Right ventricle myocardium superior (tissue), 1 donor: ENCODE data around the gene LEFTY2. TPM values are rescaled to one million over a fixed set of nuclear protein-coding genes. Genes with fewer than 3 reads are reported as not detected.
"Not testable (repeated sequence)": the region's sequence is repeated elsewhere in the genome, so short reads cannot be mapped to it uniquely, and the experiment has no call there.

Experiments
- ATAC-seq: fragments of 200-7000 bp; cut with Tn5 transposase; one replicate; pipeline ENCODE4 v1.9.1; 2020; ENCODE audit warnings: mild to moderate bottlenecking; ENCODE audit not compliant: poor library complexity
- DNase-seq: peaks from one replicate; pipeline ENCODE4 v3.0.0-alpha.2; 2020
- intact Hi-C: fragments of 100-400 bp; cut with DNase I; formaldehyde crosslinking; loops from one replicate; pipeline ENCODE4 v1.11.2; 2022
- total RNA-seq: library from RNA; stranded (reverse); fragmentation: NEBNext Ultra II Directional; extraction: Animal tissue kit (Norgen Biotek cat#: 25700); gene quantifications from one replicate; pipeline ENCODE4 v1.2.1, GENCODE V29; 2021
- donor health status: DM: no; HTN: yes; CAD: no; lungs with severe emphysema.

LEFTY2 gene
- total RNA-seq, 1 donor from 2014 or later: 0.24 TPM

DNA sequence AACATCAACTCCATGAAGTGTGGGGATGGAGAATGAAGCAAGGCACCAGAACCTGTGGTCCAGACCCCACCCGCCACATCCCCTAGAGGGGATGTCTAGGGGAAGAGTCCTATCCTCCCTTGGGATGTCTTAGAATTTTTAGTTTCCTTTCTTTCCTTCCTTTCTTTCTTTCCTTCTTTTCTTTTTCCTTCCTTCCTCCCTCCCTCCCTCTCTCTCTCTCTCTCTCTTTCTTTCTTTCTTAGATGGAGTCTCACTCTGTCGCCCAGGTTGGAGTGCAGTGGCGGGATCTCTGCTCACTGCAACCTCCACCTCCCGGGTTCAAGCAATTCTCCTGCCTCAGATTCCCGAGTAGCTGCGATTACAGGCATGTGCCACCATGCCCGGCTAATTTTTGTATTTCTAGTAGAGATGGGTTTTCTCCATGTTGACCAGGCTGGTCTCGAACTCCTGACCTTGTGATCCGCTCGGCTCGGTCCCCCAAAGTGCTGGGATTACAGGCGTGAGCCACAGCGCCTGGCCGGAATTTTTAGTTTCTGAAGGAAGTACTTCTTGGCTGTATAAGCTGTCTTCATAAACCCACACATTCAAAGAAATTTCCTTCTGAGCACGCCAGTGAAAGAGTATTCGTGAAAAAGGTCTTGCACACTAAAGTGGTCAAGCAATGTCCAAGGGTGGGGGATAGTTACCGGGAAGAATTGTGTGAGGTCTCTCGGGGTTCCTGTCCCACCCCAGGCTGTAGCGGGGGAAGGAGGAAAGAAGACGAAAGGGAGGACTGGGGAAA, 20.8 kb upstream of the LEFTY2 start:
- no peak for DNase-seq
- intact Hi-C loops: no loop called here

DNA sequence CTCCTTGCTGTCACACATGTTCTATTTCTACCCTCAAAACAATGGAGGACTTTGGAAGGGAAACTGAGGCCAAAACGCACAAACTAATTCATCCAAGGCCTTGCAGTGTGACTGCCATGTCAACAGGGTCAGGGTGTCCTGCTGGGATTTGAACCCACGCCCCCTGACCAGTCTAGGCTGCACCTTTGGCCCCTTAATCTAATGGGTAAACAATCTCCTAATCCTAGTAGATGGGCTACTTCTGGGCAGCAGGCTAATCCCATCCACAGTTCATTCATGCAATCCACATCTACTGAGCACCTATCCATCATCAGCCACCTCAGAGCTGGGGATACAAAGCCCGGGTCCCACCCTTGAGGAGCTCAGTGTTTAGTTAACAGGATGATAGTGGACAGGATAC, 17.0 kb upstream of the LEFTY2 start:
- DNase-seq (no peak), ATAC-seq (no peak)
- intact Hi-C loops: no loop called here

More for the DNA sequence above, 20.8 kb upstream of the LEFTY2 start:
- ATAC-seq: no peak

DNA sequence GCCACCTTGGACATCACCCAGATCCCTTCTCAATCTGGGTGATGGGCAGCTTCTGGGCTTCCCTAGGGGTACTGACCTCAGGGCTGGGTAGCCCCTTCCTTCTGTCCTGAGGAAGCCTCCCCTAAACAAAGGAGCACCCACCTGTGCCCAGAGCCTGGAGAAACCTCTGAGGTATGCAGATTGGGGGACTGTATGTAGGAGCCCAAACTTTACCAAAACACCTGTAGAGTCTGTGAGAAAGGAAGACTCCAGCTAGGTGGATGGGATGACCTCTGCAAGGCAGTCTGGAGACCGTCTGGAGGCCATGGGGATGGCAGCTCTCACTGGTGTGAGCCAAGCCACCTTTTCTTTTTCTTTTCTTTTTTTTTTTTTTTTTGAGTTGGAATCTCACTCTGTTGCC, 13.7 kb upstream of the LEFTY2 start:
- intact Hi-C loops: no loop called here
- ATAC-seq (no peak), DNase-seq (no peak)

DNA sequence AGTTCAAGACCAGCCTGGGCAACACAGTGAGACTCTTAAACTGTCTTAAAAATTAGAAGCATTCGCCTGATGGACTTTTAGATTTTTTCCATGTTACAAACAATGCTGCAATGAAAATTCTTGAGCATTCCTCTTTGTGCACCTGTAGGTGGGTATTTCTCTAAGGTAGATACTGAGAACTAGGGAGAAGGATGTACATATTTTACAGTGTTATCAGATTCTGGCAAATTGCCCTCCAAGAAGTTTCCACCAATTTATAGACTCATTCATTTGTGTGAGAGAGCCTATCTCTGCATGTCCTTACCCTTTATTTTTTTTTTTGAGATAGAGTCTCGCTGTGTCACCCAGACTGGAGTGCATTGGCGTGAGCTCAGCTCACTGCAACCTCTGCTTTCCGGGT, 12.3 kb upstream of the LEFTY2 start:
- intact Hi-C loops: no loop called here
- no peak for ATAC-seq
- no peak for DNase-seq

DNA sequence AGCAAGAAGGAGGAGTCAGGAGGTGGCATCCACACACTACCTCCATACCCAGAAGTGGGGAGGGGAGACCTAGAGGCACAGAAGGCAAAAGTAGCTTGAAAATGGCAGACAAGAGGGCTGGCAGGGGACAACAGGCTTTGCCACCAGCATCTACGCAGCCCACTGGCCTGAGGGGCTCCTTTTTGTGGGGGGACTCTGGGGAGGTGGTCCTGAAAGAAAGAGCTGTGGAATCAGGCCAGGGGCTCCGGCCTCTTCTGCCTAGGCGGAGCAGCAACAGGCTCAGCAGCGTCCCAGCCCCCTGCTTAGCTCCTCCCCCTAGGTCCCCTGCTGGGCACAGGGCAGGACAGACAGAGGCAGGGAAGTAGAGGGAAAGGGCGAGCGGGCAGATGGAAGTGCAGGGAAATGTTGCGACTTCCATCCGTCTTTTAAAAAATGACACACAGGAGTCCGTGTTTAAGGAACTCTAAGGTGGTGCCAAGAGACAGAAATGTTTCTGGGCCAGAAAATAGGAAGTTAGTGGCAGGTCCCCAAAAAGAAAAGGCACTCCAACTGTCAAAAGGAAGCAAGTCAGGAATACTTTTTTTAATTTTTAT, 10.0 kb upstream of the LEFTY2 start:
- intact Hi-C loops: no loop called here
- ATAC-seq (no peak), DNase-seq (no peak)

DNA sequence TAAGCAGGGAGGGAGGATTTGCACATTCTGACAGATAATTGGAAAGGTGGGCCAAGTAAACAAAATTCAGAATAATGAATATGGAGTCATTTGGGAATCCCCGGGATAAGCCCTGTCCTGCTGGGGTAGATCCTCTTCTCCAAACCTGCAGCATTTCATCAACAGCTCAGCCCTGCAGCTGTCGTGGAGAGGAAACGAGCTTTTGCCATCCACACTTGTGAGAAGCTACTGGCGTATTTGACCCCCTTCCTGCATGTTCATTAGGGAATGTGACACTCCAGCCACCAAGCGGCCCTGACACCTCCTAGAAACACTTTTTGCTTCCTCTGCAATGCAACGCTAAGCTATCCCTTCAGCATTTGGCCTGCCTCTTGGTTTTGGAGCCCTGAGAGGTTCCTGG, 8.0 kb upstream of the LEFTY2 start:
- intact Hi-C loops: no loop called here
- ATAC-seq: no peak
- DNase-seq: no peak

DNA sequence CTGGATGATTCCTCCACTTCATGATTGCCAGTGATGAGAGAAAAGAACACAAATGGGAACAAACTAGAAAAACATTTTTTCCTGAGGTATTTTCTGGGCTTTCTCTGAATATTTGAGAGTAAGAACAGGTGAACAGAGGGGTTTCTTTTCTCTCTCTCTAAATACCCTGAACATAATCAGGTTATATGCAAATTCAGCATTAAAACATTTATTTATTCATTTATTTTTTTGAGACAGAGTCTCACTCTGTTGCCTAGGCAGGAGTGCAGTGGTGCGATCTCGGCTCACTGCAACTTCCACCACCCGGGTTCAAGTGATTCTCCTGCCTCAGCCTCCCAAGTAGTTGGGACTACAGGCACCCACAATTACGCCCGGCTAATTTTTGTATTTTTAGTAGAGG, 5.8 kb upstream of the LEFTY2 start:
- ATAC-seq: no peak
- intact Hi-C loops: no loop called here
- DNase-seq: no peak

DNA sequence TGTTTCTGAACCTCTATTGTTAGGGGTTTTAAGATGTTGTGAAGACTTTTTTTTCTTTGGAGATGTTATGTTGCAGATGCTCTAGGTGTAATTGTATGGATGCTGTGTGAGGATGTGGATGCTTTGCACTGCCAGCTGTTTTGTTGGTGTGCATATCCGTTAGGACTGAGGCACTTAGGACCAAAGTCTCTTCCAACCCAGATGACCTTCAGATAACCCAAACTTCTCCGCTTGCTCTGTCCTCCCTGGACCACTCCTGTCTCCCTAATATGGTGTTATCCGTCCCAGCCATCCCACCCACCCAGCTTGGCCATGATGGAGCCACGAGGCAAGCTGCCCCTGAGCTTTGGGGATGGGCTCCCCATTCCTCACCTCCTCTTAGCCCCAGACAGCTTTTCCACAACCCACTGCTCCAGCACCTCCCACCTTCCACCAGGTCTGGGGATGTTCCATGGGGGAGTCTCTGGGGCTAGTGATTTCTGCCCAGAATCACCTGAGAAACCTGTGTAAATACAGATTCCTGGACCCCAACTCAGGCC, 5.1 kb upstream of the LEFTY2 start:
- no peak for ATAC-seq

DNA sequence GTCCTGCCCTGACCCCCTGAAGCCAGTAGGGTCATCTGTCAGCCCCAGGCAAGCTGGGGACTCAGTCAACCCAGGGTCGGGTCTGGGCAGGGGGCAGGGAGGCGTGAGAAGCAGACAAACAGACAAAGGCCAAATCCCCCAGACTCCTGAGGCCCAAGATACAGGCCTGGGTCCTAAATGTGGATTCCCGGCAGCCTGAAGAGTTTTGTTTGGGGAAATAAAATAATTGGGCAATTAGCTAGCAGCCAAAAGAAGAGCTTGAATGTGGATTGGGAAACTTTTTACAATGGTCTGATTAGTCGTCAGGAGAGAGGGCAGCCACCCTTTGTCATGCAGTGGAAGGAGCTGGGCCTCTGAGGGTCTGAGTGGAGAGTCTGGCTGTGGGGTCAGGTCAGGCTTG, 4.5 kb upstream of the LEFTY2 start:
- ATAC-seq (no peak), DNase-seq (no peak)
- intact Hi-C loops: no loop called here

More for the DNA sequence above, 5.1 kb upstream of the LEFTY2 start:
- intact Hi-C loops: no loop called here
- DNase-seq: no peak

DNA sequence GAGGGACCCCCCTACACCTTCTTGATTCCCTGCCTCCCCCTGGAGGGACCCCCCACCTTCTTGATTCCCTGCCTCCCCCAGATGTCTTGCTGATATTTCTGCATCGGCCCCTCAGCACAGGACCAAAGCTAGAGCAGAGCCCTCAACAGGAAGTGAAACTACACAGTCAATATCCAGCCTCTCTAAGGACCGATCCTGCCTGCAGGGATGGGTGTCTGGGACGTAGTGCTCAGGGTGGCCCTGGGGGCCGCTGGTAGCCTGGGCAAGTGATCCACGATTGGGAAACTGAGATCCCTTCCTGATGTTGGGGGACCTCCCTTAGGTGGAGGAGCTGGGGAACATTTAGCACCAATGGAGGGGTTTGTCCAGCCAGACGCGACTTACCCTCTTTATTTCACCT, 3.9 kb upstream of the LEFTY2 start:
- ATAC-seq: no peak
- no peak for DNase-seq
- intact Hi-C loops: no loop called here

DNA sequence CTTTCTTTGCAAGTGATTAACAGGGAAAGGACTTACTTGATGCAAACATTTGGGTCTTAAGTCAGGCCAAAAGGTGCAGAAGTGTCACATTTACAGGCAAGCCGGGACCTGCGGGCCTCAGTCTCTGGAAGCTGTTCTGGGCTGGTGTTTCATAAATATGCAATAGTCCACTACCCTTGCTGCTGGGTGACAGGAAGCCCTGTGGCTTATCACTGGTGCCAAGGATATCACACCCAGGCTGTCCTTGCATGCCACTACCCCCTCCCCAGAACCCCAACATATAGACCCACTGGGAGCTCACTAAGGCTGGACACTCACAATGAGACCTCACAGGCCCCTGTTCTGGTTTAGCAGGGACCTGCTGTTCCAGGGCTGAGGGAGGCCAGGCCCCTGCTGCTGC, 3.4 kb upstream of the LEFTY2 start:
- no peak for ATAC-seq
- intact Hi-C loops: no loop called here
- no peak for DNase-seq

DNA sequence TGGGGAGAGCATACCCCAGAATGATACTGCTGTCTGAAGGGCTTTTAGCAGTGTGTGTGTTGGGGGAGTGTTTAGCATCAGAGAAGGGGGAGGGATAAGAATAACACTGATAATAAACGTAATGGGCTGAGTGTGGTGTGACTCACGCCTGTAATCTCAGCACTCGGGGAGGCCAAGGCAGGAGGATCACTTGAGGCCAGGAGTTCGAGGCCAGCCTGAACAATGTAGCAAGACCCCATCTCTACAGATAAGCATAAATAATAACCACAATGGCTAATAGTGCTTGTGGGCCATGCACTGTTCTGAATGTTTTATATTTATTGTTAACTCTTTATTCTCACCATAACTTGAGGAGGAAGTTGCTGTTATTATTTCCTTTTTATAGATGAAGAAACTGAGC, 2.6 kb upstream of the LEFTY2 start:
- intact Hi-C loops: no loop called here
- no peak for ATAC-seq
- no peak for DNase-seq

DNA sequence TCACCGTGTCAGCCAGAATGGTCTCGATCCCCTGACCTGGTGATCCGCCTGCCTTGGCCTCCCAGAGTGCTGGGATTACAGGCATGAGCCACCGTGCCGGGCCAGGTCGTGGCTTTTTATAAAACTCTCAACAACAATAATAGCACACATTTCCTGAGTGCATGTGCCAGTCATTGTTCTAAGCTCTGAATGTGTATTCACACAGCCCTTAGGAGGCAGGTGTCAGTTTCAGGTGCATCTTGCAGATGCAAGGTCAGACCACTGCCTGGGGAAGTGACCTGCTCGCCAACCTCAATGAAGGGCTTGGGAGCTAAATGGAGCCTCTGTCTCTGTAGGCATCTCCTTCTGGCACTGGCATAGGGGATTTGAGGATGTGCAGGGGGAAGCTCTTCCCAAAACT, 1.6 kb upstream of the LEFTY2 start:
- ATAC-seq (no peak), DNase-seq (no peak)
- intact Hi-C loops: no loop called here

DNA sequence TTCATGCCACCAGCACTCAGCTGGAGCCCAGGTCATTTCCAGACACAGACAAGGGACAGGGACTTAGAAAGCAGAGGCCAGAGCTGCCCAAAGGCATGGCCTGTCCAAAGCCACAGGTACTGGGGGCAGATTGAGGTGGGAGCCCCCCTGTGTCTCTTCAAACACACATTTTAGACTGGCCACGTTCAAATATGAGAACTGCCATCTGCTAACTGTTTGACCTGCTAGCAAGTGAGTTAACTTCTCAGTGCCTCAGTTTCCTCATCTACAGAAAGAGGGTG, 862 bp upstream of the LEFTY2 start:
- ATAC-seq: no peak
- intact Hi-C loops: no loop called here
- no peak for DNase-seq

DNA sequence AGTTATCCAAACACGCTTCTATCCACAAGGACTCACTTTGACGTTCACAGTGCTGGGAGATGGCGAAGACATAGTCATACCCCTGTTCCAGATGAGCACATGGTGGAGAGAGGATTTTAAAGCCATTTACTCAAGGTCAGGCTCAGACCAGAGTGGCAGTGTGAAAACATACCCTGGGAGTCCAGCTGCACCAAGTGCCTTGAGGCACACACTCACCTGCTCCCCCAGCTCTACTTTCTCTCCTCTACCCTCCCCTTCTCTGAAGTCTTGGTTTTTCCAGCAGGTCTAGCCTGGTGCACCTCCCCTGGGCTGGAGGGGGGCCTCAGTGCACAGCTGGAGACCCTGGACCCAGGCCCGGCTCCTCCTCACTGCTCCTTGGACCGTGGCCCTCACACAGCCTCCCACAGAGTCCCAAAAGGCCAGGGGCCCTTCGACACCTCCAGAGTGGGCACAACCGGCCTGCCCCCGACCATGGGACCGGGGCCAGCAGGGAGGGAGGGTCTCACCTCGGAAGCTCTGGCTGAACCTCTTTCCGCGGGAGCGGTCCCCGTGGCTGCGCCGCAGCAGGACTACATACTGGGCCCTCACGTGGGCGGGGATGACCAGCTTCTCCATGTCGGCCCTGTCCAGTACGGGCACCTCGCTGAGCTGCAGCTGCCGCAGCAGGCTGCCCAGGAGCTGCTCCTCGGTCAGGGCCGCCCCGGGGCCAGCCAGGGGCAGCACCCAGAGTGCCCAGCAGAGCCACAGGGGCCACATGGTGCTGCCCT, 452 bp downstream of the LEFTY2 start:
- intact Hi-C loops: no loop called here
- ATAC-seq (peak; percentile 39), DNase-seq (no peak)

DNA sequence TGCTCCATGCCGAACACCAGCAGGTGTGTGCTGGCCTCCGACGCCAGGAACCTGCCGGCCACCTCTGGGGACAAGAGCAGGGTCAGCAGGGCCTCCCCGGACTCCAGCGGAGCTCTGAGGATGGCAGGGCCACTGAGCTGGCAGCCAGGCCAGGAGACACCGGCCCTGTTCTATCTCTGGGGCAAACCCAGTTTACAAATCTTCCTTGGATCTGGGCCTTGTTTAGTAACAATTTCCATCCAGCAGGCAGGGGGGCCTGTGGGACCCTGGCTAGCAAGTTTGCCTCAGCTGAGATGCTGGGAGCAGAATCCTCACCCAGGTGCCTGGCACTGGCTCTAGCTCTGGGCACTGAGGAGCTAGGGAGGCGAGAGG, 1.1 kb downstream of the LEFTY2 start:
- ATAC-seq, DNase-seq, intact Hi-C loops: not testable (repeated sequence)

DNA sequence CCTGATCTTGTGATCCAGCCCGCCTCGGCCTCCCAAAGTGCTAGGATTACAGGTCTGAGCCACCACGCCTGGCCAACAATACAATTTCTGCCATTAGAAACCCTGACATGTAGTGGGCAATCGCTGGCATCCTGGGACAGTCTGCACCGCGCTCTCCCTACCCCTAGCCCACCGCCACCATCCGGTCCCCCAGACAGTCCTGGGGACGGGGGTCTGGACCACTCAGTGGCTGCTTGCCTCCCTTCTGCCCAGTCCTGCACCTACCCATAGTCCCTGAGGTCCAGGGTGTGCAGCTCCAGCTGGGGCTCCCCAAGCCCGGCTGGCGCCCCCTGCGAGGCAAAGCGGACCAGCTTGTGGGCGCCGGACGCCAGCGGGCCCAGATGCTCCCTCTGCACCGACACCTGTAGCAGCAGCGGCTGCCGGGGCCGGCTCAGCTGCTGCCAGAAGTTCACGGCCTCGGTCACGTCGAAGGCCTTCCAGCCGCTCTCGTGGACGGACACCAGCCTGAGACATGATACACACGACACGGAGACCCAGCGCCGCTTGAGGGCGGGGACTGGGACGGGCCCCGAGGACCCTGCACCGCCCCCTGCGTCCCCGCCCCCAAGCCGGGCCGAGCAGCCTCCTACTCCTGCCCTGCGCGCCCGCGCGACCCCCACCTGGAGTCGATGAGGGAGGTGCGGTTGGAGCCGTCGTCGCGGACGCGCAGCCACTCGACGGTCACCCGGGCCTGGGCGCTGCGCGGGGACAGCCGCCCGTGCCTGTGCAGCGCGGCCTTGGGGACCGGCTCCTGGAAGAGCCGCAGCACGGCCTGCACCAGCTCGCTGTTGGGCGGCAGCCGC, 1.7 kb downstream of the LEFTY2 start:
- DNase-seq, intact Hi-C loops, ATAC-seq: not testable (repeated sequence)

DNA sequence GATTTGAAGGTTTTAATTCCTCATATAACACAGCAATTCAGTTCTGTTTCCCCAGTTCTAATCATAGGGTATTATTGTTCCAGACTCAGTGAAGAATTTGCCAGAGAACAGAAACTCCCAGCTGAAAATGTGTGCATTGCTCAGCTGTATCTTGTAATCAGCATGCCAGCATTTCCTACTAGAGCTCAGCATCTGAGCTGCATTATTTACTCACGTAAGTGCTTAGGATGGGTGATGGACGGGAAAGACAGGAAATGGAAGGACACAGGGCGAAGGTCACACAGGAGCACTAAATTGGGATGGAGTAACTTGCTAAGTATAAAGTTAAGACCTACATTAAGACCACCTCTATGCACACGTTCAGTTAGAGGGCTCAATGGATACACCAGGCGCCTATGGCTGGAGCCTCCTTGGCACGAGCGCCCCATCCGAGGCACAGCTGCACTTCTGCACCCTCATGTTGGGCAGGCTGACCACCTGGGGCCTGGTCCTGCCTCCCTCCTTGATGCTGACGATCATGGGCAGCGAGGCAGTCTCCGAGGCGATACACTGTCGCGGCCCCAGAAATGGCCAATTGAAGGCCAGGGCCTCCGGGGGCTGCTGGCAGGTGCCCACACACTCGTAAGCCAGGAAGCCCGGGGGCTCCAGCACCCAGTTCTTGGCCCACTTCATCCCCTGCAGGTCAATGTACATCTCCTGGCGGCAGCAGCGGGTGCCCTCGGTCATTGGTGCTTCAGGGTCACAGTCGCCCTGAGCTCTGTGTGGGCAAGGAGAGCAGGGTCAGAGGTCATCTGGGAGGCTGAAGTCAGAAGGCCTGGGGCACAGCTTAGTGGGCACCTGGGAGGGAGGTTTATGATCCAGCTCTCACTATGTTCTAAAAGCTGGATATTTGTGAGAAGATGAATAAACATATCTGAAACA, 3.7 kb downstream of the LEFTY2 start:
- ATAC-seq (no peak), DNase-seq (no peak)
- intact Hi-C loops: no loop called here
